A673 (cell line): ENCODE results near the gene SLC35C1.

Experiments used
- EZH2 ChIP-seq: fragments of 200-600 bp; sonication (generic); IDR thresholded peaks from 2 replicates; pipeline ENCODE4 v1.6.1; 2017; ENCODE audit warnings: borderline replicate concordance, low read depth, mild to moderate bottlenecking, mixed read lengths, antibody characterized with exemption, low read length; ENCODE audit not compliant: poor library complexity, severe bottlenecking
- TF ChIP-seq, protein P1 (sequence below): fragments of 300-800, 200-600 bp; sonication (generic); conservative IDR thresholded peaks from 2 replicates; pipeline ENCODE4 v1.5.1; 2017; ENCODE audit warnings: low read depth, mild to moderate bottlenecking, antibody characterized with exemption, low read length, moderate library complexity, mixed read lengths

GRCh38 chr11:45771193-45771565 lies 33.8 kb upstream of the SLC35C1 start:
- TF ChIP-seq, protein P1, sequence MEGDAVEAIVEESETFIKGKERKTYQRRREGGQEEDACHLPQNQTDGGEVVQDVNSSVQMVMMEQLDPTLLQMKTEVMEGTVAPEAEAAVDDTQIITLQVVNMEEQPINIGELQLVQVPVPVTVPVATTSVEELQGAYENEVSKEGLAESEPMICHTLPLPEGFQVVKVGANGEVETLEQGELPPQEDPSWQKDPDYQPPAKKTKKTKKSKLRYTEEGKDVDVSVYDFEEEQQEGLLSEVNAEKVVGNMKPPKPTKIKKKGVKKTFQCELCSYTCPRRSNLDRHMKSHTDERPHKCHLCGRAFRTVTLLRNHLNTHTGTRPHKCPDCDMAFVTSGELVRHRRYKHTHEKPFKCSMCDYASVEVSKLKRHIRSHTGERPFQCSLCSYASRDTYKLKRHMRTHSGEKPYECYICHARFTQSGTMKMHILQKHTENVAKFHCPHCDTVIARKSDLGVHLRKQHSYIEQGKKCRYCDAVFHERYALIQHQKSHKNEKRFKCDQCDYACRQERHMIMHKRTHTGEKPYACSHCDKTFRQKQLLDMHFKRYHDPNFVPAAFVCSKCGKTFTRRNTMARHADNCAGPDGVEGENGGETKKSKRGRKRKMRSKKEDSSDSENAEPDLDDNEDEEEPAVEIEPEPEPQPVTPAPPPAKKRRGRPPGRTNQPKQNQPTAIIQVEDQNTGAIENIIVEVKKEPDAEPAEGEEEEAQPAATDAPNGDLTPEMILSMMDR, result peak; percentile 100
- TF ChIP-seq EZH2, result no peak
